Kidney (tissue), 22 donors: Measurements from ENCODE around the gene TRIM60. TPM values are rescaled to one million over a fixed set of nuclear protein-coding genes. Genes with fewer than 3 reads are reported as not detected.
"Not testable (repeated sequence)": the region's sequence is repeated elsewhere in the genome, so short reads cannot be mapped to it uniquely, and the experiment has no call there.

Source experiments
- DNase-seq, 5 donors: peaks; one replicate each; pipeline ENCODE4 v3.0.0-alpha.2; 2013 to 2020
- FAIRE-seq: peaks from 2 replicates; lab custom pipeline; 2012; peaks lifted over from hg19 to GRCh38; lab: Jason Lieb, UNC
- H3K27ac ChIP-seq, 2 donors: one replicate each; pipeline ENCODE4 v1.7.0; 2013; ENCODE audit warnings: low read depth in 2 of 2, low read length in 2 of 2, inconsistent platforms in 1 of 2
- H3K27me3 ChIP-seq: one replicate; pipeline ENCODE4 v1.7.1; 2013; ENCODE audit warnings: low read length, inconsistent platforms; ENCODE audit not compliant: control insufficient read depth, insufficient read depth
- H3K36me3 ChIP-seq, 3 donors: one replicate each; pipeline versions ENCODE4 v1.7.0 to v1.7.1; 2013; ENCODE audit warnings: low read length in 3 of 3, control low read depth in 1 of 3, inconsistent platforms in 1 of 3; ENCODE audit not compliant: insufficient read depth in 3 of 3, control insufficient read depth in 2 of 3
- H3K4me1 ChIP-seq, 3 donors: one replicate each; pipeline versions ENCODE4 v1.7.0 to v1.7.1; 2013; ENCODE audit warnings: low read length in 3 of 3, inconsistent platforms in 1 of 3, low read depth in 1 of 3; ENCODE audit not compliant: control insufficient read depth in 2 of 3, insufficient read depth in 2 of 3
- H3K4me3 ChIP-seq, 3 donors: one replicate each; pipeline versions ENCODE4 v1.7.0 to v1.8.1; 2013; ENCODE audit warnings: low read length in 3 of 3, control low read depth in 1 of 3, inconsistent platforms in 1 of 3
- H3K9ac ChIP-seq, 3 donors: one replicate each; pipeline versions ENCODE4 v1.7.0 to v1.7.1; 2013; ENCODE audit warnings: low read length in 3 of 3, control low read depth in 1 of 3, inconsistent platforms in 1 of 3
- H3K9me3 ChIP-seq, 3 donors: one replicate each; pipeline versions ENCODE4 v1.7.0 to v1.7.1; 2013; ENCODE audit warnings: low read length in 3 of 3, control low read depth in 1 of 3, inconsistent platforms in 1 of 3; ENCODE audit not compliant: control insufficient read depth in 2 of 3, insufficient read depth in 1 of 3
- CTCF ChIP-seq: IDR thresholded peaks from 3 replicates; pipeline ENCODE4 v1.5.1; 2012; ENCODE audit warnings: mild to moderate bottlenecking, moderate library complexity, borderline replicate concordance; ENCODE audit not compliant: insufficient read depth; ENCODE audit errors: extremely low read depth
- intact Hi-C: fragments of 100-400 bp; cut with DNase I; formaldehyde crosslinking; loops from one replicate; pipeline ENCODE4 v1.11.1; 2022
- long read RNA-seq, 10 donors: library from polyadenylated mRNA in 1 of 10; unstranded in 1 of 10; transcript quantifications; one replicate each; pipeline ENCODE4 v2.0.0 and lab custom pipeline, GENCODE V29; 2021 to 2026
- polyA plus RNA-seq: library from polyadenylated mRNA; stranded (reverse); fragments of 350-450 nt; fragmentation: Illumina TruSeq; extraction: RNeasy Lipid Tissue Mini Kit (QIAGEN cat#74804); gene quantifications from one replicate; pipeline ENCODE4 v1.2.3, GENCODE V29; 2014; ENCODE audit warnings: low read depth, low replicate concordance; ENCODE audit not compliant: insufficient read depth
- total RNA-seq: library from RNA; stranded (reverse); fragmentation: NEBNext Ultra II Directional; extraction: Animal tissue kit (Norgen Biotek cat#: 25700); gene quantifications from one replicate; pipeline ENCODE4 v1.2.1, GENCODE V29; 2021
- donor health status: control.
- donor health status: control.
- donor health status: control.
- donor health status: control.
- donor health status: control.
- donor health status: DM: yes; HTN: yes; CAD: no.
- donor health status: Normal renal cell carcinoma (clear cell type).

Gene TRIM60
- total RNA-seq, result not detected
- polyA plus RNA-seq, result not detected
- long read RNA-seq, donor 1, result 0 reads
- long read RNA-seq, donor 2, result 0 reads
- long read RNA-seq, donor 3, result 0 reads
- long read RNA-seq, donor 4, result 0 reads
- long read RNA-seq, donor 5, result 0 reads
- long read RNA-seq, donor 6, result 0 reads
- long read RNA-seq, donor 7, result 0 reads
- long read RNA-seq, donor 8, result 0 reads
- long read RNA-seq, donor 9, result 0 reads
- long read RNA-seq, donor 10, result 0 reads

GRCh38 chr4:165031436-165032211 lies at the start of gene TRIM60:
Gene TRIM60, plus strand, starts transcription at chr4:165031999. Its CDS starts 8,074 bp downstream, at chr4:165040073.
- Histone ChIP-seq H3K9me3 (no peaks in the 10 kb centered on the region), H3K4me1 (no peaks in the 10 kb centered on the region), H3K27me3 (no peaks in the 10 kb centered on the region), H3K27ac (no peak within 1 kb of the TSS), H3K4me3 (no peak within 1 kb of the TSS), H3K9ac (no peak within 1 kb of the TSS), H3K36me3 (no peaks in the 10 kb centered on the region)
- intact Hi-C loops, result no loop called here
- TF ChIP-seq CTCF, result no peak
- FAIRE-seq (no peak), DNase-seq (no peak)

DNA sequence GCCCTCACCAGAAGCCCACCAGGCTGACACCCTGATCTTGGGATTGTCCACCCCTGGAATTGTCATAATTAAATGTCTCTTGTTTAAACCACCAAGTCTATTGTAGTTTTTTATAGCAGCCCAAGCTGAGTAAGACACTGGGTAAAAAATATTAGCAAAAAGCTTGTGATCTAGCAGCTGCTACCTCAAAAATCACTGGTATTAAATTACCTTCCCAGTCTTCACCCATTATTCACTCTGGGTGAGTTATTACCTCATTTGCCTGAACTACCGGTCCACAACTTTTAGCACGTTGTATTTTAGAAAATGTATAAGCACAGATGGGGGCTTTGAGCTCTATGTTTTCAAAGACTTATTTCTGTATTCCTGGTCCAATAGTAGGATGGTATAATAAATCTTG lies 42.3 kb upstream of the TRIM60 start:
- intact Hi-C loops, result no loop called here
- no peak for TF ChIP-seq CTCF
- DNase-seq (peak in 2 of 5 donors; percentile 50 to 66), FAIRE-seq (no peak)
- Histone ChIP-seq H3K9me3 (peaks cover 0 to 4% (median 0%) of the 10 kb centered on the region in 3 donors), H3K36me3 (no peaks in the 10 kb centered on the region), H3K27me3 (no peaks in the 10 kb centered on the region), H3K4me3 (no peak overlapping the region), H3K27ac (no peak overlapping the region), H3K4me1 (no peaks in the 10 kb centered on the region), H3K9ac (no peak overlapping the region)

DNA sequence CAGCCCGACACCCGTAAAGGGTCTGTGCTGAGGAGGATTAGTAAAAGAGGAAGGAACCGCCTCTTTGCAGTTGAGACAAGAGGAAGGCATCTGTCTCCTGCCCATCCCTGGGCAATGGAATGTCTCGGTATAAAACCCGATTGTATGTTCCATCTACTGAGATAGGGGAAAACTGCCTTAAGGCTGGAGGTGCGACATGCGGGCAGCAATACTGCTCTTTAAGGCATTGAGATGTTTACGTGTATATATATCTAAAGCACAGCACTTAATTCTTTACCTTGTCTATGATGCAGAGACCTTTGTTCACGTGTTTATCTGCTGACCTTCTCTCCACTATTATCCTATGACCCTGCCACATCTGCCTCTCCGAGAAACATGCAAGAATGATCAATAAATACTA lies 41.0 kb upstream of the TRIM60 start:
- H3K4me3 ChIP-seq, DNase-seq, intact Hi-C loops, H3K27ac ChIP-seq, H3K9me3 ChIP-seq, H3K36me3 ChIP-seq, H3K27me3 ChIP-seq, H3K4me1 ChIP-seq, FAIRE-seq, H3K9ac ChIP-seq: not testable (repeated sequence)

- H3K27ac ChIP-seq, H3K9ac ChIP-seq, H3K36me3 ChIP-seq, DNase-seq, H3K27me3 ChIP-seq, H3K9me3 ChIP-seq, H3K4me3 ChIP-seq, intact Hi-C loops, FAIRE-seq, H3K4me1 ChIP-seq: not testable (repeated sequence)
Measured at GRCh38 chr4:164996123-164996522, 35.7 kb upstream of the TRIM60 start.
